Stimulated activated CD8-positive, alpha-beta memory T cell treated with anti-CD3 and anti-CD28 coated beads, Interleukin-2, amount 100 ng/mL, for 48 hours (primary cell): Measurements from ENCODE around the gene VWA1.
A peak's percentile ranks its signal among the peaks of the same experiment; 100 is the strongest.
"Not testable (repeated sequence)": the region's sequence is repeated elsewhere in the genome, so short reads cannot be mapped to it uniquely, and the experiment has no call there.

Experiments
- DNase-seq, 2 donors: peaks; one replicate each; pipeline ENCODE4 v3.0.0-alpha.2; 2020; ENCODE audit warnings: low read depth in 2 of 2

The VWA1 gene

GRCh38 chr1:1422465-1423244 is 12.8 kb upstream of the VWA1 start:
- DNase-seq: no peak

GRCh38 chr1:1423245-1423597 is 12.3 kb upstream of the VWA1 start:
- no peak for DNase-seq

GRCh38 chr1:1424707-1425106 is 10.8 kb upstream of the VWA1 start:
- DNase-seq: no peak

GRCh38 chr1:1425426-1425752 is 10.1 kb upstream of the VWA1 start:
- no peak for DNase-seq

- DNase-seq: no peak
Observed at GRCh38 chr1:1425753-1426495, 9.6 kb upstream of the VWA1 start.

GRCh38 chr1:1426496-1427105 is 8.9 kb upstream of the VWA1 start:
- no peak for DNase-seq

GRCh38 chr1:1427106-1427819 is 8.2 kb upstream of the VWA1 start:
- no peak for DNase-seq

GRCh38 chr1:1427820-1428148 is 7.7 kb upstream of the VWA1 start:
- DNase-seq: no peak

- no peak for DNase-seq
Observed at GRCh38 chr1:1428174-1428573, 7.3 kb upstream of the VWA1 start.

GRCh38 chr1:1428967-1429366 is 6.5 kb upstream of the VWA1 start:
- DNase-seq: not testable (repeated sequence)

- no peak for DNase-seq
Observed at GRCh38 chr1:1429671-1430073, 5.8 kb upstream of the VWA1 start.

GRCh38 chr1:1430114-1430982 is 5.1 kb upstream of the VWA1 start:
- DNase-seq: no peak

GRCh38 chr1:1430992-1431844 is 4.3 kb upstream of the VWA1 start:
- DNase-seq: no peak

GRCh38 chr1:1431845-1432273 is 3.6 kb upstream of the VWA1 start:
- DNase-seq: no peak

- DNase-seq: no peak
Observed at GRCh38 chr1:1432274-1432950, 3.1 kb upstream of the VWA1 start.

GRCh38 chr1:1432951-1433803 is 2.3 kb upstream of the VWA1 start:
- no peak for DNase-seq

- DNase-seq: peak; percentile 43 to 56
Observed at GRCh38 chr1:1433804-1434130, 1.7 kb upstream of the VWA1 start.

GRCh38 chr1:1434131-1434823 is 1.2 kb upstream of the VWA1 start:
- DNase-seq: no peak

GRCh38 chr1:1434824-1435105 is 725 bp upstream of the VWA1 start:
- no peak for DNase-seq
